Fibroblast of lung (primary cell): ENCODE data around the gene ZCCHC17.

Source experiments
- EZH2 ChIP-seq: IDR thresholded peaks from 2 replicates; pipeline ENCODE4 v1.5.1; 2012; ENCODE audit warnings: low read length, control low read depth, mild to moderate bottlenecking; ENCODE audit errors: missing control alignments
- TF ChIP-seq, protein P1 (sequence below), 2 donors: IDR thresholded peaks in 1 of 2; conservative IDR thresholded peaks in 1 of 2; 1 replicate in 1 of 2; 2 replicates in 1 of 2; pipeline ENCODE4 v1.5.1; 2011 to 2012; ENCODE audit warnings: low read length in 2 of 2, control low read depth in 1 of 2, inconsistent platforms in 1 of 2, low read depth in 1 of 2, mild to moderate bottlenecking in 1 of 2

DNA sequence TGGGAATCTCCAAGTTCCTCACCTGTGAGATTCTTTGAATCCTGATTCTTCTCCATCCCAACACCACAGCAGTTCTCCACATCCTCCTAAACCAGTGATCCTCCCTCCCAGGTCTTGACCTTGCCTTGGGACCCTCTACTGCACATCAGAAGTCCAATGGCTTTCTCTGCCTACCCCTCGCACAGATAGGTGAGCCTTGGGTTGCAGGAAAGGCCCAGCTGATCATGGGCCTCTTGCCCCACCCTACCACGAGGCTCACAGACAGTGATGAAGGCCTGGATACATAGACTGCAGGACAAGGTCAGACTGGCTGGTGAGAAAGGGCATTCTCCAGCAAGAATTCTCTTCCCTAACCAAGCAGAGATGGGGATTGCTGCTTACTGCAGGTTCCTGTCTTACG is 75.2 kb downstream of the ZCCHC17 start:
- TF ChIP-seq, protein P1, sequence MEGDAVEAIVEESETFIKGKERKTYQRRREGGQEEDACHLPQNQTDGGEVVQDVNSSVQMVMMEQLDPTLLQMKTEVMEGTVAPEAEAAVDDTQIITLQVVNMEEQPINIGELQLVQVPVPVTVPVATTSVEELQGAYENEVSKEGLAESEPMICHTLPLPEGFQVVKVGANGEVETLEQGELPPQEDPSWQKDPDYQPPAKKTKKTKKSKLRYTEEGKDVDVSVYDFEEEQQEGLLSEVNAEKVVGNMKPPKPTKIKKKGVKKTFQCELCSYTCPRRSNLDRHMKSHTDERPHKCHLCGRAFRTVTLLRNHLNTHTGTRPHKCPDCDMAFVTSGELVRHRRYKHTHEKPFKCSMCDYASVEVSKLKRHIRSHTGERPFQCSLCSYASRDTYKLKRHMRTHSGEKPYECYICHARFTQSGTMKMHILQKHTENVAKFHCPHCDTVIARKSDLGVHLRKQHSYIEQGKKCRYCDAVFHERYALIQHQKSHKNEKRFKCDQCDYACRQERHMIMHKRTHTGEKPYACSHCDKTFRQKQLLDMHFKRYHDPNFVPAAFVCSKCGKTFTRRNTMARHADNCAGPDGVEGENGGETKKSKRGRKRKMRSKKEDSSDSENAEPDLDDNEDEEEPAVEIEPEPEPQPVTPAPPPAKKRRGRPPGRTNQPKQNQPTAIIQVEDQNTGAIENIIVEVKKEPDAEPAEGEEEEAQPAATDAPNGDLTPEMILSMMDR (conservative IDR thresholded peaks at IDR 0.05 in 1 of 2, IDR thresholded peaks at IDR 0.05 in 1 of 2; ENCODE audit: low read depth in 1 of 2, low read length in 2 of 2) = no peak
- TF ChIP-seq EZH2 = no peak
